ENCODE results near the gene DAAM1.

DNA sequence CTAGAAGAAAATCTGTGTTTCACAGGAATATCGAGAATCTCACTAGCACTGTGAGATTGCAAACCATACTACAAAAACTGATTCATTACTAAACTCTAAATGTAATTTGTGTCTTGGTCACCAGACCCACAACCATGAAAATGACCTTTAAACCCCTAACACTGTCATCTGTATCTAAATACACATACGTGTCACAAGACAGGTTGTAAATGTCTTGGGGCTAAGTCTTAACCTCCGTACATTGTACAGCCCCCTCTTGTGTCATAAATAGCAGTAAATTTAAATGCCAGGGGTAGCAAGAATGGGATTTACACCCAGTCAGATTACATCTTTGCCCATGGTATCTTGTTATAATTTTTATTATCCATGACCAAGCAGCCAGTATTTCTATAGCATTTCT, 159.4 kb downstream of the DAAM1 start:
- TF ChIP-seq, protein P1, sequence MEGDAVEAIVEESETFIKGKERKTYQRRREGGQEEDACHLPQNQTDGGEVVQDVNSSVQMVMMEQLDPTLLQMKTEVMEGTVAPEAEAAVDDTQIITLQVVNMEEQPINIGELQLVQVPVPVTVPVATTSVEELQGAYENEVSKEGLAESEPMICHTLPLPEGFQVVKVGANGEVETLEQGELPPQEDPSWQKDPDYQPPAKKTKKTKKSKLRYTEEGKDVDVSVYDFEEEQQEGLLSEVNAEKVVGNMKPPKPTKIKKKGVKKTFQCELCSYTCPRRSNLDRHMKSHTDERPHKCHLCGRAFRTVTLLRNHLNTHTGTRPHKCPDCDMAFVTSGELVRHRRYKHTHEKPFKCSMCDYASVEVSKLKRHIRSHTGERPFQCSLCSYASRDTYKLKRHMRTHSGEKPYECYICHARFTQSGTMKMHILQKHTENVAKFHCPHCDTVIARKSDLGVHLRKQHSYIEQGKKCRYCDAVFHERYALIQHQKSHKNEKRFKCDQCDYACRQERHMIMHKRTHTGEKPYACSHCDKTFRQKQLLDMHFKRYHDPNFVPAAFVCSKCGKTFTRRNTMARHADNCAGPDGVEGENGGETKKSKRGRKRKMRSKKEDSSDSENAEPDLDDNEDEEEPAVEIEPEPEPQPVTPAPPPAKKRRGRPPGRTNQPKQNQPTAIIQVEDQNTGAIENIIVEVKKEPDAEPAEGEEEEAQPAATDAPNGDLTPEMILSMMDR (IDR thresholded peaks at IDR 0.05): no peak
- no peak for TF ChIP-seq EZH2 (IDR thresholded peaks at IDR 0.05; ENCODE audit: borderline replicate concordance, insufficient read depth, low read depth, low read length, poor library complexity, severe bottlenecking)
